Measurements from ENCODE around the gene DCLK1. TPM values are rescaled to one million over a fixed set of nuclear protein-coding genes. Genes with fewer than 3 reads are reported as not detected.

The DCLK1 gene
- total and polyA plus RNA-seq, 4 donors = 0.04 to 0.56 (median 0.20) TPM

GRCh38 chr13:36094478-36094877, 36.7 kb downstream of the DCLK1 start:
- Histone ChIP-seq H3K36me3 (ENCODE audit: control insufficient read depth in 4 of 4, insufficient read depth in 3 of 4, low read depth in 1 of 4, low read length in 3 of 4) (no peaks in the 10 kb centered on the region), H3K4me1 (ENCODE audit: control insufficient read depth in 4 of 4, insufficient read depth in 4 of 4, low read length in 3 of 4) (no peaks in the 10 kb centered on the region), H3K27ac (ENCODE audit: low read depth in 1 of 2, low read length in 2 of 2) (no peak overlapping the region), H3K4me3 (ENCODE audit: low read depth in 1 of 3, low read length in 3 of 3) (no peak overlapping the region), H3K27me3 (ENCODE audit: control insufficient read depth in 4 of 4, insufficient read depth in 4 of 4, low read length in 3 of 4) (no peaks in the 10 kb centered on the region), H3K9ac (ENCODE audit: low read depth in 1 of 2, low read length in 2 of 2) (no peak overlapping the region), H3K9me3 (ENCODE audit: control insufficient read depth in 4 of 4, low read length in 3 of 4) (no peaks in the 10 kb centered on the region)
- WGBS = 66% methylated on average over 4 of the region's 4 CpGs
- no peak for DNase-seq (ENCODE audit: low spot score)
- TF ChIP-seq MAX (IDR thresholded peaks at IDR 0.05) (no peak), ZBTB33 (IDR thresholded peaks at IDR 0.05) (no peak), TAF1 (conservative IDR thresholded peaks at IDR 0.05) (no peak), EGR1 (IDR thresholded peaks at IDR 0.05; ENCODE audit: low read depth in 2 of 2) (no peak), GABPA (IDR thresholded peaks at IDR 0.05 in 1 of 2, conservative IDR thresholded peaks at IDR 0.05 in 1 of 2) (no peak), FOXA1 (IDR thresholded peaks at IDR 0.05) (no peak)

GRCh38 chr13:36090592-36090991, 40.6 kb downstream of the DCLK1 start:
- DNase-seq (ENCODE audit: low spot score) = no peak
- no peaks in the 10 kb centered on the region for H3K4me1 ChIP-seq (ENCODE audit: control insufficient read depth in 4 of 4, insufficient read depth in 4 of 4, low read length in 3 of 4)
- no peaks in the 10 kb centered on the region for H3K9me3 ChIP-seq (ENCODE audit: control insufficient read depth in 4 of 4, low read length in 3 of 4)
- no peak overlapping the region for H3K27ac ChIP-seq (ENCODE audit: low read depth in 1 of 2, low read length in 2 of 2)
- WGBS = 82% methylated on average over 7 of the region's 7 CpGs
- no peaks in the 10 kb centered on the region for H3K36me3 ChIP-seq (ENCODE audit: control insufficient read depth in 4 of 4, insufficient read depth in 3 of 4, low read depth in 1 of 4, low read length in 3 of 4)
- H3K9ac ChIP-seq (ENCODE audit: low read depth in 1 of 2, low read length in 2 of 2) = no peak overlapping the region
- no peaks in the 10 kb centered on the region for H3K27me3 ChIP-seq (ENCODE audit: control insufficient read depth in 4 of 4, insufficient read depth in 4 of 4, low read length in 3 of 4)
- TF ChIP-seq CTCF (IDR thresholded peaks at IDR 0.05; ENCODE audit: low read depth, low read length, missing input control) (no peak), ZBTB33 (IDR thresholded peaks at IDR 0.05) (no peak), YY1 (IDR thresholded peaks at IDR 0.05) (no peak), MAX (IDR thresholded peaks at IDR 0.05) (no peak), JUND (IDR thresholded peaks at IDR 0.05) (no peak), SP1 (IDR thresholded peaks at IDR 0.05) (no peak), FOXA2 (IDR thresholded peaks at IDR 0.05) (no peak), EGR1 (IDR thresholded peaks at IDR 0.05; ENCODE audit: low read depth in 2 of 2) (no peak)
- H3K4me3 ChIP-seq (ENCODE audit: low read depth in 1 of 3, low read length in 3 of 3) = no peak overlapping the region
